GM12892 (cell line): ENCODE results near the gene KAT6B.

Experiments used
- DNase-seq: peaks from one replicate; pipeline ENCODE4 v3.0.0; 2011; ENCODE audit not compliant: insufficient read length
- FAIRE-seq: peaks from 2 replicates; lab custom pipeline; 2011; peaks lifted over from hg19 to GRCh38; lab: Jason Lieb, UNC
- POLR2A ChIP-seq: IDR thresholded peaks from 2 replicates; pipeline ENCODE4 v1.6.1; 2011; ENCODE audit warnings: low read depth, low read length, control low read depth
- POLR2AphosphoS5 ChIP-seq: IDR thresholded peaks from 2 replicates; pipeline ENCODE4 v1.6.1; 2011; ENCODE audit warnings: low read depth, low read length, control low read depth
- TAF1 ChIP-seq: IDR thresholded peaks from 2 replicates; pipeline ENCODE4 v1.6.1; 2011; ENCODE audit warnings: low read depth, mild to moderate bottlenecking, control low read depth, low read length, borderline replicate concordance

The KAT6B gene

DNA sequence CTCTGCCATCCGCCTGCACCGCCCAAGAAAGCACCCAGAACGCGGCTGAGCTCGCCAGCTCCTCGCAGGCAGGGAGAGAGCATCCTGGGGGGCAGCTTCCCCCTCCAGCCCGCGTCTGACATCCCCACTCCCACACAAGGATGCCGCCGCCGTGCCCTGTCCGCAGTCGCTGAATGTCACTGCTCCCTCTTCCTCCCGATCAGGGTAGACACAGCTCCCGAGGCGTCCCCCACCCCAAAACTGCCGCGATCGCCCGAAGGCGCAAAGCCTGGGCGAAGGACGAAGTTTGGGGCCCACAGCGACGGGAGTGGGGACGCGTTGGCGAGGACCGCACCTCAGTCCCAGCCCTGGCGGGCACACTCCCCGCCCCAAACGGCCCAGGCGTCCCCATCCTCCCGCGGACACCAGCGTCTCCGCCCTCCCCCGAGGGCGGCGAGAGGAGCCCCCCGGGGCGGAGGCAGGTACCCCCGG, 1.5 kb upstream of the KAT6B start:
- TF ChIP-seq TAF1 (no peak), POLR2AphosphoS5 (no peak), POLR2A (no peak)
- FAIRE-seq = peak; percentile 36
- DNase-seq = peak; percentile 44

- TF ChIP-seq TAF1 = no peak
- FAIRE-seq (no peak), DNase-seq (no peak)
Observed at GRCh38 chr10:74825371-74826141, 844 bp upstream of the KAT6B start.

DNA sequence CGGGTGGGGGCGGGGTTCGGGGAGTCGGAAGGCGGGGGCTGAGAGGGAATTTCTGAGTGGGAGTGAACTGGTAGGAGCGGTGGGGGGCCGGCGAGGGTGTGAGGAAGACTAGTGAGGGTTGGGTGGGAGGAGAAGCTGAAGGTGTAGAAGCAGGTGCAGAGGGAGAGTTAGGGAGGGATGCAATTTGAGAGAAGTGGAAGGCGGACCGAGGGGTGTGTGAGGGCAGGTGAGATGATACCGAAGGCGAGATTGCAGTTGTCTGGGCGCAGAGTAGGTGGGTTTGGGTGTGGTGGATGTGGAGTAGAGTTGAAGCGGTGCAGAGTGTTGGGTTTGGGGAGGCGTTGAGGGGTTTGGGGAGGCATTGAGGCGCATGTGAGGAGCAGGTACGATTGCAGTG, 643 bp downstream of the KAT6B start:
- DNase-seq = peak; percentile 32
- peak; percentile 77 for FAIRE-seq
- TF ChIP-seq POLR2A (no peak), TAF1 (no peak), POLR2AphosphoS5 (no peak)

- TF ChIP-seq POLR2A = no peak
- no peak for TF ChIP-seq POLR2AphosphoS5
- no peak for TF ChIP-seq TAF1
- DNase-seq = no peak
- FAIRE-seq = no peak
Observed at GRCh38 chr10:74827694-74828093, 1.3 kb downstream of the KAT6B start.

GRCh38 chr10:74828946-74829345, 2.5 kb downstream of the KAT6B start:
- no peak for TF ChIP-seq POLR2A
- no peak for TF ChIP-seq POLR2AphosphoS5
- no peak for TF ChIP-seq TAF1
- FAIRE-seq (no peak), DNase-seq (no peak)

GRCh38 chr10:74831518-74832120, 5.2 kb downstream of the KAT6B start:
- DNase-seq = no peak
- TF ChIP-seq POLR2A (no peak), TAF1 (no peak), POLR2AphosphoS5 (no peak)
- peak; percentile 44 for FAIRE-seq

GRCh38 chr10:74835963-74836362, 9.6 kb downstream of the KAT6B start:
- DNase-seq = no peak
- no peak for TF ChIP-seq TAF1
- FAIRE-seq = no peak

GRCh38 chr10:74836877-74837276, 10.5 kb downstream of the KAT6B start:
- TF ChIP-seq TAF1 (no peak), POLR2AphosphoS5 (no peak), POLR2A (no peak)
- DNase-seq (no peak), FAIRE-seq (no peak)

GRCh38 chr10:74837743-74838142, 11.3 kb downstream of the KAT6B start:
- no peak for TF ChIP-seq POLR2AphosphoS5
- TF ChIP-seq TAF1 = no peak
- TF ChIP-seq POLR2A = no peak
- DNase-seq (no peak), FAIRE-seq (no peak)

GRCh38 chr10:74839708-74840107, 13.3 kb downstream of the KAT6B start:
- no peak for FAIRE-seq
- no peak for TF ChIP-seq POLR2AphosphoS5
- TF ChIP-seq TAF1 = no peak
- TF ChIP-seq POLR2A = no peak
- no peak for DNase-seq

GRCh38 chr10:74841265-74841973, 15.0 kb downstream of the KAT6B start:
- FAIRE-seq (no peak), DNase-seq (no peak)
- TF ChIP-seq TAF1 = no peak
- no peak for TF ChIP-seq POLR2AphosphoS5
- TF ChIP-seq POLR2A = no peak

DNA sequence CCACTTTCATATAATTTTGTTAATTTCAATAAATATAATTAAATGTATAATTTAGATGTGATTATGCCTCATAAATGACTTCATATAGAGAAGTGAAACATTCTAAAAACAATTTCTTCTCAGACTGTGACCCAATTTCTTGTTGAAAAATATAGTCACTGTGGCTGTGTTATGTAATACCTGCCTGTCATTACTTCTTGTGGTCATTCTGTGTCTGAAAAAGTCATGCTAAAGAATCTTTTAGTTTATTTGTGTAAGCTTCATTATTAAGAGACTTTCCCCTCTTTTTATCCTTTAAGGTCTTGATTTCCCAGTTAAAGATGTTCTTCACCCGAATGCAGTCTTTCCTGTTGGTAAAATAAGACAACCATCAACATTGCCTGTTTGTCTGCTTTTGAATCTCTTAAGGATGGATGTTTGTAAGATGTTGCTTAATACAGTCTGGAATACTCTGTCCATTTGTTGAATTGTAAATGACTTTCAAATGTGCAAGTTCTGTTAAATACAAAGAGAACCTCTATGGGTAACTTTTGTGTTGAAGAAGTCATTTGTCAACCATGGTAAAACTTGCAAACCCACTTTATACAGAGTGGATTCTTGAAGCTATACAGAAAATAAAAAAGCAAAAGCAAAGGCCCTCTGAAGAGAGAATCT, 16.0 kb downstream of the KAT6B start:
- FAIRE-seq (no peak), DNase-seq (no peak)
- no peak for TF ChIP-seq POLR2A
- TF ChIP-seq POLR2AphosphoS5 = no peak
- no peak for TF ChIP-seq TAF1

DNA sequence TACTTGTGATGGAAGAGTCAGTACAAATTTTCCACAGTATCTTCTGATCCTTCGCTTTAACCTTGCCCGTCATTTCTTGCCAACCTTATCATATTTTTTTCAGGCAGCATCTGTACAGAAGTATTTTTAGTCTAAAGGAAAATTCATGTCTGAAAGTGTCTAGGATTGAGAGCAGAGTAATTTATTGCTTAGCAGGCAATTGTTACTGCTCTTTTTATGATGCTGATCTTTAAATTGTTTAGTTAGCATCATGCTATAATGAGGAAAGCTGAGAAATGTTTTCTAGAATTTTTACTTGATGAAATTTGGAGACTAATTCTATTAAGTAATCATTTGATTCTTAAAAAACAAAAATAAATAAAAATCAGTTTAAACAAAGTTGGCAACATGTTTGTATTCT, 20.6 kb downstream of the KAT6B start:
- TF ChIP-seq POLR2AphosphoS5 (no peak), POLR2A (no peak), TAF1 (no peak)
- DNase-seq (no peak), FAIRE-seq (no peak)
